DND-41 (cell line): ENCODE measurements around the gene FOXO6.
A peak's percentile ranks its signal among the peaks of the same experiment; 100 is the strongest.

ENCODE experiments used
- ATAC-seq: fragments of 200-7000 bp; cut with Tn5 transposase; 3 replicates; pipeline ENCODE4 v1.9.1; 2021; ENCODE audit warnings: low read depth; ENCODE audit not compliant: insufficient read depth
- DNase-seq: peaks from one replicate; pipeline ENCODE4 v3.0.0-alpha.2; 2020
- H2AFZ ChIP-seq: 2 replicates; pipeline ENCODE4 v1.6.0; 2012; ENCODE audit warnings: low read depth, low read length
- H3K27ac ChIP-seq: 2 replicates; pipeline ENCODE4 v1.5.1; 2012; ENCODE audit warnings: low read length, inconsistent platforms
- H3K27me3 ChIP-seq: fragments of 200-600 bp; sonication (generic); 2 replicates; pipeline ENCODE4 v1.6.0; 2012; ENCODE audit warnings: low read length, mild to moderate bottlenecking, inconsistent platforms; ENCODE audit not compliant: insufficient read depth, poor library complexity
- H3K36me3 ChIP-seq: 2 replicates; pipeline ENCODE4 v1.5.1; 2012; ENCODE audit warnings: low read length, inconsistent platforms; ENCODE audit not compliant: insufficient read depth
- H3K4me1 ChIP-seq: 2 replicates; pipeline ENCODE4 v1.5.1; 2012; ENCODE audit warnings: mild to moderate bottlenecking, low read length; ENCODE audit not compliant: insufficient read depth
- H3K4me2 ChIP-seq: 2 replicates; pipeline ENCODE4 v1.6.0; 2012; ENCODE audit warnings: mild to moderate bottlenecking, moderate library complexity, low read length, inconsistent platforms; ENCODE audit not compliant: insufficient read depth
- H3K4me3 ChIP-seq, 2 experiments: fragments of 200-600 bp in 1 of 2; shearing (Covaris generic) in 1 of 2; 2 replicates each; pipeline ENCODE4 v1.5.1; 2012 to 2016; ENCODE audit warnings: inconsistent platforms in 2 of 2, low read length in 2 of 2, mild to moderate bottlenecking in 2 of 2, low read depth in 1 of 2, moderate library complexity in 1 of 2
- H3K79me2 ChIP-seq: 2 replicates; pipeline ENCODE4 v1.6.0; 2012; ENCODE audit warnings: low read length, inconsistent platforms; ENCODE audit not compliant: insufficient read depth
- H3K9ac ChIP-seq: 2 replicates; pipeline ENCODE4 v1.6.0; 2012; ENCODE audit warnings: low read depth, mild to moderate bottlenecking, inconsistent platforms, low read length, moderate library complexity
- H3K9me3 ChIP-seq: 2 replicates; pipeline ENCODE4 v1.5.1; 2012; ENCODE audit warnings: low read length, moderate library complexity, mild to moderate bottlenecking, inconsistent platforms; ENCODE audit not compliant: insufficient read depth, severe bottlenecking
- H4K20me1 ChIP-seq: 2 replicates; pipeline ENCODE4 v1.6.0; 2012; ENCODE audit warnings: low read length; ENCODE audit not compliant: insufficient read depth
- CTCF ChIP-seq: IDR thresholded peaks from 2 replicates; pipeline ENCODE4 v1.5.1; 2012; ENCODE audit warnings: borderline replicate concordance, low read length, moderate library complexity, mild to moderate bottlenecking; ENCODE audit not compliant: poor library complexity, severe bottlenecking; ENCODE audit errors: extremely low read depth
- EZH2 ChIP-seq: IDR thresholded peaks from 3 replicates; pipeline ENCODE4 v1.6.1; 2012; ENCODE audit warnings: borderline replicate concordance, low read depth, mild to moderate bottlenecking, moderate library complexity, low read length, inconsistent platforms; ENCODE audit not compliant: severe bottlenecking

The FOXO6 gene

GRCh38 chr1:41370756-41371420 is 9.7 kb downstream of the FOXO6 start:
- no peaks in the 10 kb centered on the region; the same call in 1 of the 2 replicates for H4K20me1 ChIP-seq
- H3K27me3 ChIP-seq, result no peaks in the 10 kb centered on the region
- H3K9me3 ChIP-seq, result no peaks in the 10 kb centered on the region
- no peaks in the 10 kb centered on the region for H3K79me2 ChIP-seq
- no peak overlapping the region for H3K4me2 ChIP-seq
- H2AFZ ChIP-seq, result no peak overlapping the region
- no peak for TF ChIP-seq EZH2
- no peak for TF ChIP-seq CTCF
- ATAC-seq, result no peak
- DNase-seq, result no peak
- H3K4me1 ChIP-seq, result peaks cover 14% of the 10 kb centered on the region
- no peaks in the 10 kb centered on the region for H3K36me3 ChIP-seq
- H3K27ac ChIP-seq, result no peak overlapping the region
- no peak overlapping the region for H3K4me3 ChIP-seq
- no peak overlapping the region for H3K9ac ChIP-seq

GRCh38 chr1:41371630-41372599 is 10.7 kb downstream of the FOXO6 start:
- no peak overlapping the region for H3K9ac ChIP-seq
- H3K27me3 ChIP-seq, result no peaks in the 10 kb centered on the region
- TF ChIP-seq CTCF, result no peak
- TF ChIP-seq EZH2, result no peak
- H3K4me2 ChIP-seq, result no peak overlapping the region
- H4K20me1 ChIP-seq, result no peaks in the 10 kb centered on the region; the same call in 1 of the 2 replicates
- ATAC-seq (peak; percentile 59; the same call in 2 of the 3 replicates), DNase-seq (no peak)
- H3K4me3 ChIP-seq, result no peak overlapping the region
- no peaks in the 10 kb centered on the region for H3K36me3 ChIP-seq
- H2AFZ ChIP-seq, result no peak overlapping the region
- H3K79me2 ChIP-seq, result no peaks in the 10 kb centered on the region
- no peaks in the 10 kb centered on the region for H3K9me3 ChIP-seq
- no peak overlapping the region for H3K27ac ChIP-seq
- peaks cover 4% of the 10 kb centered on the region for H3K4me1 ChIP-seq

- Histone ChIP-seq H3K79me2 (no peaks in the 10 kb centered on the region), H4K20me1 (no peaks in the 10 kb centered on the region; the same call in 1 of the 2 replicates), H3K4me2 (no peak overlapping the region), H3K4me3 (no peak overlapping the region), H3K9ac (no peak overlapping the region), H3K36me3 (no peaks in the 10 kb centered on the region), H2AFZ (no peak overlapping the region), H3K4me1 (no peaks in the 10 kb centered on the region), H3K9me3 (no peaks in the 10 kb centered on the region), H3K27me3 (no peaks in the 10 kb centered on the region), H3K27ac (no peak overlapping the region)
- DNase-seq (no peak), ATAC-seq (no peak)
- TF ChIP-seq CTCF (no peak), EZH2 (no peak)
Observed at GRCh38 chr1:41372600-41372993, 11.4 kb downstream of the FOXO6 start.
